ENCODE data around the gene PTPRK.

DNA sequence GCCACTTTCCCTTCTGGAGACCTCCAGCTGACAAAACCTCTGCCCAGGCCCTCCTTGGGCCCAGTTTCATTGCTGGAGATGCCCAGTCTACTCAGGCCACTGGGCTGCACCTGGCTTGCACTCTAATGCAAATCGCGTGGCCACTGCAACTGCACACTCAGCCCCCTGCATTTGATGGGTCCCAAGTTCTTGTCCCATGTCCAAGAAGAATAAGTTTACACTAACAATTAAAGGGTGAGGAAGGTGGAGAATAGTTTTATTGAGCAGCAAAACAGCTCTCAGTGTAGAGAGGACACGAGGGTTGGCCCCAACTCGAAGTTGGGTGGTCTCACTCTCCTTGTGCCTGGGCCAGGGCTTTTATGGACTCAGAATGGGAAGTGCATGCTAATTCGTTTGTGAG is 587.7 kb downstream of the PTPRK start:
- TF ChIP-seq, protein P1, sequence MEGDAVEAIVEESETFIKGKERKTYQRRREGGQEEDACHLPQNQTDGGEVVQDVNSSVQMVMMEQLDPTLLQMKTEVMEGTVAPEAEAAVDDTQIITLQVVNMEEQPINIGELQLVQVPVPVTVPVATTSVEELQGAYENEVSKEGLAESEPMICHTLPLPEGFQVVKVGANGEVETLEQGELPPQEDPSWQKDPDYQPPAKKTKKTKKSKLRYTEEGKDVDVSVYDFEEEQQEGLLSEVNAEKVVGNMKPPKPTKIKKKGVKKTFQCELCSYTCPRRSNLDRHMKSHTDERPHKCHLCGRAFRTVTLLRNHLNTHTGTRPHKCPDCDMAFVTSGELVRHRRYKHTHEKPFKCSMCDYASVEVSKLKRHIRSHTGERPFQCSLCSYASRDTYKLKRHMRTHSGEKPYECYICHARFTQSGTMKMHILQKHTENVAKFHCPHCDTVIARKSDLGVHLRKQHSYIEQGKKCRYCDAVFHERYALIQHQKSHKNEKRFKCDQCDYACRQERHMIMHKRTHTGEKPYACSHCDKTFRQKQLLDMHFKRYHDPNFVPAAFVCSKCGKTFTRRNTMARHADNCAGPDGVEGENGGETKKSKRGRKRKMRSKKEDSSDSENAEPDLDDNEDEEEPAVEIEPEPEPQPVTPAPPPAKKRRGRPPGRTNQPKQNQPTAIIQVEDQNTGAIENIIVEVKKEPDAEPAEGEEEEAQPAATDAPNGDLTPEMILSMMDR (IDR thresholded peaks at IDR 0.05 in 4 of 5, conservative IDR thresholded peaks at IDR 0.05 in 1 of 5), result no peak
- TF ChIP-seq POLR2A (IDR thresholded peaks at IDR 0.05), result no peak
